B cell (primary cell): ENCODE results near the gene SPOCD1. TPM values are rescaled to one million over a fixed set of nuclear protein-coding genes. Genes with fewer than 3 reads are reported as not detected.

Experiments
- ATAC-seq: fragments of 200-7000 bp; cut with Tn5 transposase; one replicate; pipeline ENCODE4 v1.10.0; 2021; ENCODE audit warnings: low read depth, mild to moderate bottlenecking, moderate number of reproducible peaks, moderate library complexity
- CTCF ChIA-PET: fragments of 350-600 bp; sonication (Branson Sonifier 250); formaldehyde crosslinking; loops from one replicate; lab custom pipeline; 2021; ENCODE audit warnings: antibody characterized with exemption, inconsistent platforms; lab: Charles Lee
- POLR2A ChIA-PET: fragments of 350-600 bp; sonication (Branson Sonifier 250); formaldehyde crosslinking; loops from one replicate; lab custom pipeline; 2021; ENCODE audit warnings: antibody characterized with exemption; lab: Charles Lee
- DNase-seq: peaks from one replicate; pipeline ENCODE4 v3.0.0; 2013
- H2AFZ ChIP-seq: 2 replicates; pipeline ENCODE4 v1.6.1; 2012; ENCODE audit warnings: mild to moderate bottlenecking, low read depth, low read length; ENCODE audit not compliant: insufficient read depth, poor library complexity, severe bottlenecking
- H3K27ac ChIP-seq, 2 donors: 1 replicate in 1 of 2; 2 replicates in 1 of 2; pipeline ENCODE4 v1.5.1; 2012 to 2013; ENCODE audit warnings: low read length in 2 of 2, mild to moderate bottlenecking in 2 of 2, moderate library complexity in 1 of 2
- H3K27me3 ChIP-seq, 4 experiments: fragments of 200-600 bp in 1 of 4; sonication (generic) in 1 of 4; replicated peaks in 1 of 4; 1 replicate in 2 of 4; 2 replicates in 2 of 4; pipeline versions ENCODE4 v1.6.1 to v1.7.0; 2013 to 2016; ENCODE audit warnings: low read length in 3 of 4, mild to moderate bottlenecking in 2 of 4, mixed read lengths in 1 of 4, moderate library complexity in 1 of 4; ENCODE audit not compliant: insufficient read depth in 4 of 4, control insufficient read depth in 3 of 4; ENCODE audit errors: control extremely low read depth in 1 of 4
- H3K36me3 ChIP-seq, 2 experiments: replicated peaks in 1 of 2; 1 replicate in 1 of 2; 2 replicates in 1 of 2; pipeline versions ENCODE4 v1.6.1 to v1.7.1; 2013; ENCODE audit warnings: low read length in 1 of 2; ENCODE audit not compliant: insufficient read depth in 2 of 2, control insufficient read depth in 1 of 2; ENCODE audit errors: control extremely low read depth in 1 of 2, extremely low read depth in 1 of 2
- H3K4me1 ChIP-seq, 2 donors: fragments of 200-600 bp in 1 of 2; sonication (generic) in 1 of 2; 1 replicate in 1 of 2; 2 replicates in 1 of 2; pipeline versions ENCODE4 v1.5.1 to v1.6.1; 2013 to 2017; ENCODE audit warnings: low read length in 2 of 2; ENCODE audit not compliant: control insufficient read depth in 2 of 2, insufficient read depth in 2 of 2
- H3K4me2 ChIP-seq: replicated peaks from 2 replicates; pipeline ENCODE3; 2012; ENCODE audit warnings: mild to moderate bottlenecking, low read depth, low read length; ENCODE audit not compliant: poor library complexity, severe bottlenecking
- H3K4me3 ChIP-seq, 5 experiments: fragments of 200-600 bp in 1 of 5; sonication (generic) in 1 of 5; 1 replicate in 3 of 5; 2 replicates in 2 of 5; pipeline versions ENCODE4 v1.5.1 to v1.7.0; 2011 to 2016; ENCODE audit warnings: low read length in 4 of 5, mild to moderate bottlenecking in 4 of 5, low read depth in 2 of 5, control low read depth in 1 of 5, moderate library complexity in 1 of 5; ENCODE audit not compliant: insufficient read depth in 1 of 5; ENCODE audit errors: control extremely low read depth in 1 of 5, extremely low read depth in 1 of 5
- H3K79me2 ChIP-seq: fragments of 200-600 bp; sonication (generic); one replicate; pipeline ENCODE4 v1.6.0; 2016; ENCODE audit warnings: low read length; ENCODE audit not compliant: control insufficient read depth, insufficient read depth
- H3K9ac ChIP-seq: fragments of 200-600 bp; sonication (generic); 2 replicates; pipeline ENCODE4 v1.6.1; 2017; ENCODE audit warnings: mild to moderate bottlenecking, low read length, moderate library complexity
- H3K9me3 ChIP-seq, 3 donors: one replicate each; pipeline versions ENCODE4 v1.6.1 to v1.7.1; 2013; ENCODE audit warnings: low read length in 2 of 3; ENCODE audit not compliant: control insufficient read depth in 2 of 3, insufficient read depth in 1 of 3; ENCODE audit errors: control extremely low read depth in 1 of 3
- H4K20me1 ChIP-seq: 2 replicates; pipeline ENCODE4 v1.6.0; 2012; ENCODE audit warnings: mild to moderate bottlenecking, low read length; ENCODE audit not compliant: insufficient read depth, control insufficient read depth, poor library complexity, severe bottlenecking
- H3K27ac Mint-ChIP-seq: one replicate; pipeline ENCODE4 v1.8.0; 2021; ENCODE audit warnings: mixed read lengths
- H3K27me3 Mint-ChIP-seq: one replicate; pipeline ENCODE4 v1.8.0; 2021; ENCODE audit warnings: mixed read lengths
- H3K4me1 Mint-ChIP-seq: one replicate; pipeline ENCODE4 v1.8.0; 2021; ENCODE audit warnings: mixed read lengths
- H3K4me3 Mint-ChIP-seq: one replicate; pipeline ENCODE4 v1.8.0; 2021; ENCODE audit warnings: mixed read lengths
- H3K9me3 Mint-ChIP-seq: one replicate; pipeline ENCODE4 v1.8.0; 2022; ENCODE audit warnings: mixed read lengths; ENCODE audit not compliant: insufficient read depth
- EZH2 ChIP-seq: IDR thresholded peaks from 2 replicates; pipeline ENCODE4 v1.6.1; 2012; ENCODE audit warnings: borderline replicate concordance, low read depth, mild to moderate bottlenecking, moderate library complexity, low read length; ENCODE audit not compliant: insufficient read depth, poor library complexity, severe bottlenecking
- WGBS: methylation state at CpG from one replicate; pipeline ENCODE4 v1.1.5; 2013; ENCODE audit warnings: missing lambda C conversion rate; ENCODE audit not compliant: insufficient coverage; 5-methylcytosine and 5-hydroxymethylcytosine counted together
- intact Hi-C: fragments of 100-400 bp; cut with micrococcal nuclease; formaldehyde crosslinking; loops from one replicate; pipeline ENCODE4 v1.10.0; 2022
- polyA plus RNA-seq: library from polyadenylated mRNA; depleted of rRNA; stranded (reverse); fragments of >200 nt; gene quantifications from 2 replicates; pipeline ENCODE4 v1.2.3, GENCODE V29; 2012
- total RNA-seq, 2 donors: library from RNA; stranded (reverse); fragments of 120-200 nt in 1 of 2; gene quantifications; 1 replicate in 1 of 2; 2 replicates in 1 of 2; pipeline versions ENCODE4 v1.2.3 to v1.2.4, GENCODE V29; 2013 to 2022
- TF ChIP-seq, protein P1 (sequence below): fragments of 200-600 bp; IDR thresholded peaks from one replicate; pipeline ENCODE4 v1.8.0; 2022; ENCODE audit warnings: antibody characterized with exemption, mild to moderate bottlenecking

SPOCD1 gene
- total and polyA plus RNA-seq, 2 donors (not counting 1 experiment from before 2014, with no cell fraction given) = not detected

DNA sequence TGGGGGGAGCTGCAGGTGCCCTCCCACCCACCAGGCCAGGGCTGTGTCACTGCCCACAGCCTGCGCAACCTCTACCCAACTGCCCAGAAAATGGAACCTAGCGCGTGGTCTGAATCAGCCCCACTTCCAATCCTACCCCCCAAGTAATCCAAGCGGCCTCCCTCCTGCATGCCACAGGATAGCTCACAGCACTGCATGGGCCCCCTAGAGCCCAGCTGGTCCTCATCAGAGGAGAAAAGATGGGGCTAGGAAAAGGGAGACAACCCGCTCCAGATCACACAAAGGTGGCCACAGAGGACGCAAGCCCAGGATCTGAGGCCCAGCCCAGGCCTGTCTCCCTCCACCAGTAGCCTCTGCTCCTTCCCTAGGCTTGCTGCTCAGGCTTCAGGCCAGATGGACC, 57.8 kb downstream of the SPOCD1 start:
- no peak overlapping the region for H3K4me2 ChIP-seq
- DNase-seq (no peak), ATAC-seq (no peak)
- CTCF ChIA-PET = interaction anchor here (1.3 to 10.8 kb wide), 4 partner anchors 11 to 206 kb away, joined by 3 to 199 read pairs (median 4); no protein-coding TSS in a partner anchor
- H3K27me3 ChIP-seq = peaks cover 0 to 24% (median 11%) of the 10 kb centered on the region in 4 experiments
- Mint-ChIP-seq H3K4me1 (peaks cover 19% of the 10 kb centered on the region), H3K27ac (no peak overlapping the region), H3K9me3 (no peaks in the 10 kb centered on the region), H3K4me3 (no peak overlapping the region), H3K27me3 (peaks cover 9% of the 10 kb centered on the region)
- no peak overlapping the region for H3K4me3 ChIP-seq
- H2AFZ ChIP-seq = no peak overlapping the region
- POLR2A ChIA-PET = no interaction called here
- peaks cover 0 to 4% (median 0%) of the 10 kb centered on the region in 3 donors for H3K9me3 ChIP-seq
- peaks cover 21 to 25% of the 10 kb centered on the region in 2 donors for H3K4me1 ChIP-seq
- no peaks in the 10 kb centered on the region for H3K79me2 ChIP-seq
- 100% methylated on average over 5 of the region's 6 CpGs for WGBS
- TF ChIP-seq, protein P1, sequence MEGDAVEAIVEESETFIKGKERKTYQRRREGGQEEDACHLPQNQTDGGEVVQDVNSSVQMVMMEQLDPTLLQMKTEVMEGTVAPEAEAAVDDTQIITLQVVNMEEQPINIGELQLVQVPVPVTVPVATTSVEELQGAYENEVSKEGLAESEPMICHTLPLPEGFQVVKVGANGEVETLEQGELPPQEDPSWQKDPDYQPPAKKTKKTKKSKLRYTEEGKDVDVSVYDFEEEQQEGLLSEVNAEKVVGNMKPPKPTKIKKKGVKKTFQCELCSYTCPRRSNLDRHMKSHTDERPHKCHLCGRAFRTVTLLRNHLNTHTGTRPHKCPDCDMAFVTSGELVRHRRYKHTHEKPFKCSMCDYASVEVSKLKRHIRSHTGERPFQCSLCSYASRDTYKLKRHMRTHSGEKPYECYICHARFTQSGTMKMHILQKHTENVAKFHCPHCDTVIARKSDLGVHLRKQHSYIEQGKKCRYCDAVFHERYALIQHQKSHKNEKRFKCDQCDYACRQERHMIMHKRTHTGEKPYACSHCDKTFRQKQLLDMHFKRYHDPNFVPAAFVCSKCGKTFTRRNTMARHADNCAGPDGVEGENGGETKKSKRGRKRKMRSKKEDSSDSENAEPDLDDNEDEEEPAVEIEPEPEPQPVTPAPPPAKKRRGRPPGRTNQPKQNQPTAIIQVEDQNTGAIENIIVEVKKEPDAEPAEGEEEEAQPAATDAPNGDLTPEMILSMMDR = no peak
- no peak for TF ChIP-seq EZH2
- H4K20me1 ChIP-seq = peaks cover 4% of the 10 kb centered on the region
- intact Hi-C loops = no loop called here
- H3K9ac ChIP-seq = no peak overlapping the region
- H3K27ac ChIP-seq = no peak overlapping the region
- H3K36me3 ChIP-seq = no peaks in the 10 kb centered on the region

DNA sequence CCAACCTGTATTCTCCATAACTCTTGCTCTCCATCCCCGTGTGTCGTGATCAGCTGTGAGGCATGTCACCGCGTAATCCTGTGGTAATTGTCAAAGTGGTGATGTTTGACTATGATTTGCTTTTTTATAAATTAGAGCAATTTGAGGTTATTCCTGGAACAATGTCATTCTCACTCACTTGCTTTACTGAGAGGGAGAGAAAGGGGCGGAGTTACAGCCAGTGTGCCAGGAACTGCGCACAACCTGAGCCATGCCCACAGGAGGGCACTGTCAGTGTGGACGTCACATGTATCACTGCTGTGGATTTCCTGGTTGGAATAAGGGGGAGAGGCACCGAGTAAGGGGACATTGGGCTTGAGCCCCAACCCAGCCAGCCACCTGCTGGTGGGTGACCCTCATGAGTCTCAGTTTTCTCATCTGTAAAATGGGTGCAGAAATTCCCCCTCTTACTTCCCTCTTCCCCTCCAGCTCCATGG, 58.6 kb downstream of the SPOCD1 start:
- Histone ChIP-seq H4K20me1 (no peaks in the 10 kb centered on the region), H3K9me3 (peaks cover 0 to 2% (median 0%) of the 10 kb centered on the region in 3 donors), H3K4me1 (peaks cover 13 to 21% of the 10 kb centered on the region in 2 donors), H2AFZ (no peak overlapping the region), H3K27ac (no peak overlapping the region), H3K79me2 (no peaks in the 10 kb centered on the region), H3K36me3 (no peaks in the 10 kb centered on the region), H3K27me3 (peaks cover 0 to 23% (median 7%) of the 10 kb centered on the region in 4 experiments), H3K4me3 (no peak overlapping the region), H3K9ac (no peak overlapping the region), H3K4me2 (no peak overlapping the region)
- DNase-seq = no peak
- 92% methylated on average over 3 of the region's 8 CpGs for whole genome bisulfite sequencing
- Mint-ChIP-seq H3K4me3 (no peak overlapping the region), H3K9me3 (no peaks in the 10 kb centered on the region), H3K4me1 (peaks cover 15% of the 10 kb centered on the region), H3K27me3 (peaks cover 7% of the 10 kb centered on the region), H3K27ac (no peak overlapping the region)
- ATAC-seq = no peak
- intact Hi-C loops = no loop called here
- ChIA-PET CTCF (interaction anchor here (1.3 to 10.8 kb wide), 2 partner anchors 29 to 207 kb away, joined by 3 to 199 read pairs; no protein-coding TSS in a partner anchor), POLR2A (no interaction called here)
- TF ChIP-seq, protein P1 = no peak
- no peak for TF ChIP-seq EZH2
